ENCODE measurements around the gene TANK.

GRCh38 chr2:161178756-161179155, 18.5 kb downstream of the TANK start:
- TF ChIP-seq, protein P1, sequence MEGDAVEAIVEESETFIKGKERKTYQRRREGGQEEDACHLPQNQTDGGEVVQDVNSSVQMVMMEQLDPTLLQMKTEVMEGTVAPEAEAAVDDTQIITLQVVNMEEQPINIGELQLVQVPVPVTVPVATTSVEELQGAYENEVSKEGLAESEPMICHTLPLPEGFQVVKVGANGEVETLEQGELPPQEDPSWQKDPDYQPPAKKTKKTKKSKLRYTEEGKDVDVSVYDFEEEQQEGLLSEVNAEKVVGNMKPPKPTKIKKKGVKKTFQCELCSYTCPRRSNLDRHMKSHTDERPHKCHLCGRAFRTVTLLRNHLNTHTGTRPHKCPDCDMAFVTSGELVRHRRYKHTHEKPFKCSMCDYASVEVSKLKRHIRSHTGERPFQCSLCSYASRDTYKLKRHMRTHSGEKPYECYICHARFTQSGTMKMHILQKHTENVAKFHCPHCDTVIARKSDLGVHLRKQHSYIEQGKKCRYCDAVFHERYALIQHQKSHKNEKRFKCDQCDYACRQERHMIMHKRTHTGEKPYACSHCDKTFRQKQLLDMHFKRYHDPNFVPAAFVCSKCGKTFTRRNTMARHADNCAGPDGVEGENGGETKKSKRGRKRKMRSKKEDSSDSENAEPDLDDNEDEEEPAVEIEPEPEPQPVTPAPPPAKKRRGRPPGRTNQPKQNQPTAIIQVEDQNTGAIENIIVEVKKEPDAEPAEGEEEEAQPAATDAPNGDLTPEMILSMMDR (IDR thresholded peaks at IDR 0.05), result no peak
- TF ChIP-seq POLR2A (IDR thresholded peaks at IDR 0.05), result no peak

Measured in esophagus squamous epithelium (tissue), 4 donors.